Measurements from ENCODE around the gene PDE4D.

The PDE4D gene

GRCh38 chr5:59021837-59022514, 871.5 kb downstream of the PDE4D start:
- Histone ChIP-seq H3K27ac (ENCODE audit: low read depth, low read length) (no peak overlapping the region), H3K9me3 (ENCODE audit: control insufficient read depth in 1 of 2, low read length in 2 of 2) (no peaks in the 10 kb centered on the region), H3K9ac (ENCODE audit: low read depth in 1 of 2, low read length in 2 of 2) (no peak overlapping the region)

GRCh38 chr5:59021286-59021673, 872.2 kb downstream of the PDE4D start:
- H3K27ac ChIP-seq (ENCODE audit: low read depth, low read length) = no peak overlapping the region
- no peak overlapping the region for H3K9ac ChIP-seq (ENCODE audit: low read depth in 1 of 2, low read length in 2 of 2)
- H3K36me3 ChIP-seq (ENCODE audit: control insufficient read depth in 1 of 2, insufficient read depth in 2 of 2, low read length in 2 of 2) = no peaks in the 10 kb centered on the region
- H3K4me1 ChIP-seq (ENCODE audit: control insufficient read depth in 1 of 2, insufficient read depth in 2 of 2, low read length in 2 of 2) = peaks cover 7 to 9% of the 10 kb centered on the region in 2 donors
- H3K27me3 ChIP-seq (ENCODE audit: control insufficient read depth in 1 of 2, insufficient read depth in 2 of 2, low read length in 2 of 2) = no peaks in the 10 kb centered on the region
- no peak overlapping the region for H3K4me3 ChIP-seq (ENCODE audit: low read depth in 1 of 2, low read length in 2 of 2)
- no peaks in the 10 kb centered on the region for H3K9me3 ChIP-seq (ENCODE audit: control insufficient read depth in 1 of 2, low read length in 2 of 2)

More at GRCh38 chr5:59021837-59022514, 871.5 kb downstream of the PDE4D start:
- Histone ChIP-seq H3K4me1 (ENCODE audit: control insufficient read depth in 1 of 2, insufficient read depth in 2 of 2, low read length in 2 of 2) (peaks cover 7 to 9% of the 10 kb centered on the region in 2 donors), H3K27me3 (ENCODE audit: control insufficient read depth in 1 of 2, insufficient read depth in 2 of 2, low read length in 2 of 2) (no peaks in the 10 kb centered on the region), H3K4me3 (ENCODE audit: low read depth in 1 of 2, low read length in 2 of 2) (no peak overlapping the region), H3K36me3 (ENCODE audit: control insufficient read depth in 1 of 2, insufficient read depth in 2 of 2, low read length in 2 of 2) (no peaks in the 10 kb centered on the region)

- H3K4me3 ChIP-seq (ENCODE audit: low read depth in 1 of 2, low read length in 2 of 2) = no peak overlapping the region
- no peak overlapping the region for H3K9ac ChIP-seq (ENCODE audit: low read depth in 1 of 2, low read length in 2 of 2)
- H3K36me3 ChIP-seq (ENCODE audit: control insufficient read depth in 1 of 2, insufficient read depth in 2 of 2, low read length in 2 of 2) = no peaks in the 10 kb centered on the region
- H3K27ac ChIP-seq (ENCODE audit: low read depth, low read length) = no peak overlapping the region
- H3K27me3 ChIP-seq (ENCODE audit: control insufficient read depth in 1 of 2, insufficient read depth in 2 of 2, low read length in 2 of 2) = no peaks in the 10 kb centered on the region
- no peaks in the 10 kb centered on the region for H3K9me3 ChIP-seq (ENCODE audit: control insufficient read depth in 1 of 2, low read length in 2 of 2)
- peaks cover 7 to 9% of the 10 kb centered on the region in 2 donors for H3K4me1 ChIP-seq (ENCODE audit: control insufficient read depth in 1 of 2, insufficient read depth in 2 of 2, low read length in 2 of 2)
Measured at GRCh38 chr5:59020611-59021285, 872.8 kb downstream of the PDE4D start.

DNA sequence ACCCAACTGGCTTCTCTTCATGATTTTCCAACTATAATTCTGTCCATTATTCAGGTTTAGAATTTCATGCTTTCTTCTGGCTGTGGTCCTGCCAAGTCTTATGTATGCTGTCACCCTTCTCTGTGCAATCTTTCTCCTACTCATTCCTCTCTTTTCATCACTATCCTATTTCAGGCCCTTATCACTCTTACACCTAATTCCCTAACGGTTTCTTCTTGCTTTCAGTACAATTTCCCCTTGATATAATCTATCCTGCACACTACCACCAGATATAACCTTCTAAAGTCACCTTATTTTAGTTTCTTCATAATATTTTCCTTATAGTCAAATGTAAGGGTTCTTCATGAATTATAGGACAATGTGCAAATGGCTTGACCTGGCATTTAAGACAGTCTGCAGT, 874.4 kb downstream of the PDE4D start:
- no peaks in the 10 kb centered on the region for H3K36me3 ChIP-seq (ENCODE audit: control insufficient read depth in 1 of 2, insufficient read depth in 2 of 2, low read length in 2 of 2)
- H3K27me3 ChIP-seq (ENCODE audit: control insufficient read depth in 1 of 2, insufficient read depth in 2 of 2, low read length in 2 of 2) = no peaks in the 10 kb centered on the region
- H3K9ac ChIP-seq (ENCODE audit: low read depth in 1 of 2, low read length in 2 of 2) = no peak overlapping the region
- H3K27ac ChIP-seq (ENCODE audit: low read depth, low read length) = no peak overlapping the region
- no peaks in the 10 kb centered on the region for H3K9me3 ChIP-seq (ENCODE audit: control insufficient read depth in 1 of 2, low read length in 2 of 2)
- H3K4me1 ChIP-seq (ENCODE audit: control insufficient read depth in 1 of 2, insufficient read depth in 2 of 2, low read length in 2 of 2) = peaks cover 7 to 9% of the 10 kb centered on the region in 2 donors
- no peak overlapping the region for H3K4me3 ChIP-seq (ENCODE audit: low read depth in 1 of 2, low read length in 2 of 2)

GRCh38 chr5:59016925-59017324, 876.6 kb downstream of the PDE4D start:
- Histone ChIP-seq H3K4me1 (ENCODE audit: control insufficient read depth in 1 of 2, insufficient read depth in 2 of 2, low read length in 2 of 2) (peaks cover 7 to 9% of the 10 kb centered on the region in 2 donors), H3K36me3 (ENCODE audit: control insufficient read depth in 1 of 2, insufficient read depth in 2 of 2, low read length in 2 of 2) (no peaks in the 10 kb centered on the region), H3K4me3 (ENCODE audit: low read depth in 1 of 2, low read length in 2 of 2) (no peak overlapping the region), H3K27me3 (ENCODE audit: control insufficient read depth in 1 of 2, insufficient read depth in 2 of 2, low read length in 2 of 2) (no peaks in the 10 kb centered on the region), H3K27ac (ENCODE audit: low read depth, low read length) (no peak overlapping the region), H3K9ac (ENCODE audit: low read depth in 1 of 2, low read length in 2 of 2) (no peak overlapping the region), H3K9me3 (ENCODE audit: control insufficient read depth in 1 of 2, low read length in 2 of 2) (no peaks in the 10 kb centered on the region)

GRCh38 chr5:59008816-59009473, 884.6 kb downstream of the PDE4D start:
- Histone ChIP-seq H3K27me3 (ENCODE audit: control insufficient read depth in 1 of 2, insufficient read depth in 2 of 2, low read length in 2 of 2) (no peaks in the 10 kb centered on the region), H3K36me3 (ENCODE audit: control insufficient read depth in 1 of 2, insufficient read depth in 2 of 2, low read length in 2 of 2) (no peaks in the 10 kb centered on the region), H3K27ac (ENCODE audit: low read depth, low read length) (no peak overlapping the region), H3K4me1 (ENCODE audit: control insufficient read depth in 1 of 2, insufficient read depth in 2 of 2, low read length in 2 of 2) (no peaks in the 10 kb centered on the region), H3K9ac (ENCODE audit: low read depth in 1 of 2, low read length in 2 of 2) (no peak overlapping the region), H3K4me3 (ENCODE audit: low read depth in 1 of 2, low read length in 2 of 2) (no peak overlapping the region), H3K9me3 (ENCODE audit: control insufficient read depth in 1 of 2, low read length in 2 of 2) (no peaks in the 10 kb centered on the region)

GRCh38 chr5:59007460-59008063, 886.0 kb downstream of the PDE4D start:
- H3K9me3 ChIP-seq (ENCODE audit: control insufficient read depth in 1 of 2, low read length in 2 of 2) = no peaks in the 10 kb centered on the region
- no peaks in the 10 kb centered on the region for H3K4me1 ChIP-seq (ENCODE audit: control insufficient read depth in 1 of 2, insufficient read depth in 2 of 2, low read length in 2 of 2)
- H3K27ac ChIP-seq (ENCODE audit: low read depth, low read length) = no peak overlapping the region
- H3K9ac ChIP-seq (ENCODE audit: low read depth in 1 of 2, low read length in 2 of 2) = no peak overlapping the region
- no peaks in the 10 kb centered on the region for H3K27me3 ChIP-seq (ENCODE audit: control insufficient read depth in 1 of 2, insufficient read depth in 2 of 2, low read length in 2 of 2)
- no peak overlapping the region for H3K4me3 ChIP-seq (ENCODE audit: low read depth in 1 of 2, low read length in 2 of 2)
- no peaks in the 10 kb centered on the region for H3K36me3 ChIP-seq (ENCODE audit: control insufficient read depth in 1 of 2, insufficient read depth in 2 of 2, low read length in 2 of 2)

GRCh38 chr5:59005934-59006701, 887.4 kb downstream of the PDE4D start:
- H3K9ac ChIP-seq (ENCODE audit: low read depth in 1 of 2, low read length in 2 of 2) = no peak overlapping the region

GRCh38 chr5:59003641-59004040, 889.9 kb downstream of the PDE4D start:
- H3K9me3 ChIP-seq (ENCODE audit: control insufficient read depth in 1 of 2, low read length in 2 of 2) = no peaks in the 10 kb centered on the region
- H3K4me3 ChIP-seq (ENCODE audit: low read depth in 1 of 2, low read length in 2 of 2) = no peak overlapping the region
- H3K4me1 ChIP-seq (ENCODE audit: control insufficient read depth in 1 of 2, insufficient read depth in 2 of 2, low read length in 2 of 2) = no peaks in the 10 kb centered on the region

More at GRCh38 chr5:59005934-59006701, 887.4 kb downstream of the PDE4D start:
- Histone ChIP-seq H3K4me3 (ENCODE audit: low read depth in 1 of 2, low read length in 2 of 2) (no peak overlapping the region), H3K27ac (ENCODE audit: low read depth, low read length) (no peak overlapping the region), H3K9me3 (ENCODE audit: control insufficient read depth in 1 of 2, low read length in 2 of 2) (no peaks in the 10 kb centered on the region), H3K27me3 (ENCODE audit: control insufficient read depth in 1 of 2, insufficient read depth in 2 of 2, low read length in 2 of 2) (no peaks in the 10 kb centered on the region), H3K36me3 (ENCODE audit: control insufficient read depth in 1 of 2, insufficient read depth in 2 of 2, low read length in 2 of 2) (no peaks in the 10 kb centered on the region), H3K4me1 (ENCODE audit: control insufficient read depth in 1 of 2, insufficient read depth in 2 of 2, low read length in 2 of 2) (no peaks in the 10 kb centered on the region)

More at GRCh38 chr5:59003641-59004040, 889.9 kb downstream of the PDE4D start:
- Histone ChIP-seq H3K27me3 (ENCODE audit: control insufficient read depth in 1 of 2, insufficient read depth in 2 of 2, low read length in 2 of 2) (no peaks in the 10 kb centered on the region), H3K36me3 (ENCODE audit: control insufficient read depth in 1 of 2, insufficient read depth in 2 of 2, low read length in 2 of 2) (no peaks in the 10 kb centered on the region), H3K9ac (ENCODE audit: low read depth in 1 of 2, low read length in 2 of 2) (no peak overlapping the region), H3K27ac (ENCODE audit: low read depth, low read length) (no peak overlapping the region)

Data from duodenal mucosa (tissue), 2 donors.